Eye (tissue), 1 donor: Measurements from ENCODE around the gene PROZ.

Experiments
- DNase-seq: peaks from one replicate; pipeline ENCODE4 v3.0.0-alpha.2; 2015

The PROZ gene

DNA sequence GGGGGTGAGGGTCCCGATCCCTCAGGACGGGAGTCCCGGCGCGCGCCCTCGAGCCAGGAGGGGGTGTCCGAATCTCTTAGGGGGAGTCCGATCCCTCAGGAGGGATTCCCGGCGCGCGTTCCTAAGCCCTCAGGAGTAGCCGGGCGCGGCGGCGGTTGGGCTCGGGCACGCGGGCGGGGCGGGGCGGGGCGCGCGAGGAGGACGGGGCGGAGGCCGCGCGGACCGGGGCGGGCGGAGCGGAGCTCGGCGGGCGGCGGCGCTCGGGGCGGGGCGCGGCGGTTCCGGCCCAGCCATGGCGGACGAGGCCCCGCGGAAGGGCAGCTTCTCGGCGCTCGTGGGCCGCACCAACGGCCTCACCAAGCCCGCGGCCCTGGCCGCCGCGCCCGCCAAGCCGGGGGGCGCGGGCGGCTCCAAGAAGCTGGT, 50.9 kb downstream of the PROZ start, which contains the start of gene CUL4A:
Gene CUL4A (plus strand): TSS at position 278 of the 423 bp plus-strand sequence. CDS start 15 bp downstream, at position 293.
- DNase-seq, result peak; percentile 91

DNA sequence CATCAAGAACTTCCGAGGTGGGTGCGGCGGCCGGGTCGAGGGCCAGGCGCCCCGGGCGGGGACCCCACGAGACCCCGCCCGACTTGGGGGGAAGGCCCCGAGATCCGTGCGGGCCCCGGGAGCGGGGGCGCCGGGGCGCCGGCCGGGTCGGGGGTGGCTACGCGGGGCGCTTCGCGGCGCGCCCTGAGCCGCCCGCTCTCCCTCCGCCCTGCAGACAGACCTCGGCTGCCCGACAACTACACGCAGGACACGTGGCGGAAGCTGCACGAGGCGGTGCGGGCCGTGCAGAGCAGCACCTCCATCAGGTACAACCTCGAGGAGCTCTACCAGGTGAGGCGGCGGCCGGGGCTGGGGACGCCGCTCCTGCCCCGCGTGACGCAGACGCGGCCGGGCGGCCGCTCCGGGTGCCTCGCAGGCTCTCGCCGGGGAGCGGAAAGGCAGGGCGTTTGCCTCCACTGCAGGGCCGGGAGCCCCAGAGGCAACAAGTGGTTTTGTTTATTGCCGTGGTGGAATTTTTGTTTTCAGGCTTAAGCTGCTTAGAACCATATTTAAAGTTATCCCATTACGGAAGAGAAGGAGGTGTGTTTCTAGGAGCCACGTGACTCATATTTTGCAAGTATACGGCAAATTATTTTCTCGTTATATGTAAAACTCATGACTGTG, 51.4 kb downstream of the PROZ start:
- peak; percentile 75 for DNase-seq

DNA sequence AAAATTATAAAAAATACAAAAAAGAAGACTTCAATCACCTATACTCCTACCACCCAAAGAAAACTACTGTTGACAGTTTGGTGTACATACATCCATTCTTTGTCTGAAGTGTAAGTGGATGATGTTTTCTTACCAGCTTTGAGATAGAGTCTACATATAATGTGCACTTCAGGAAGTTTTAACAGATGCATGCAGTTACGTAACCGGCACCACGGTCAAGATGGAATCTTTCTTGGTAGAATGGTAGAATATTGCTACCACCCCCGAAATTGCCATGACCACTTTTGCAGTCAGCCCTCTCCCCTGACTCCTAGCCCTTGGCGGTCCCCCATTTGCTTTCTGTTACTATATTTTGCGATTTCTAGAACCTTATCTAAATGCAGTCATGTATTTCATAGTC, 52.4 kb downstream of the PROZ start:
- DNase-seq, result no peak

- no peak for DNase-seq
Measured at GRCh38 chr13:113211774-113212173, 53.3 kb downstream of the PROZ start.

DNA sequence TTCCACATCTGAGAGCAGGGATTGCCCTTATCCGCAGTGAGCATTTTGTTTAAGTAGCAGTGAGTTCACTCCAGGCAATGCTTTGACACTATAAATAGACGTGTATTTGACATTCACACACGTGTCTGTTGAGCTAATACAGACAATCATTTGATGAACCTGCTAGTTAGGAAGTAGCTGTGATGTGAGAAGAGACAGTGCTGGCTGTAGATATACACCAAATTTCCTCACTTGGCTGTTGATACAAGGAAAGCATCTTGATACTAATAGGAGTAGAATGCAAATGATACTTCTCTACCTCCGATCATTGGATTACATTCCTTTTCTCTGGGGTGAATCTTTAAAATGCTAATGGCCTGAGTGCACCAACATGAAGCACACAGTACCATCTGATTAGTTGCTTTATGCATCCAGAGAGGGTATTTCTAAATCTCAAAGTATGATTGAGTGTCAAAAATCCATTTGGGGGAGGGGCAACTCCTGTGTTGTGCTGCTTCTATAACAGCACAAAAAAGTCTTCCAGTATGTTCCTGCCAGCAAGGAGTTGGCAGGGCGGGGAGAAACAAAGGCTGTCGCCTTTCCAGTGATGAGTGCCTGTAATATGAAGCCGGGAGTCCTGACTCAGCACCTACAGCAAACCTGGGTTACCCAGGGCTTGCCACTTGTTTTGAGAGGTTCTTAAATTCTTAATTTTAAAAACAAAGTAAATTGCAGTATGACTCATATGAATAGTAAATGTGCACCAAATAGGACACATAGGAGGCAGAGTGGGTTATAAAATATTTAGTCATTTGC, 58.0 kb downstream of the PROZ start:
- peak; percentile 34 for DNase-seq

GRCh38 chr13:113218586-113218985, 60.1 kb downstream of the PROZ start:
- DNase-seq, result no peak

GRCh38 chr13:113219256-113219940, 61.0 kb downstream of the PROZ start:
- DNase-seq, result no peak

- DNase-seq, result no peak
Measured at GRCh38 chr13:113220141-113220598, 61.7 kb downstream of the PROZ start.

DNA sequence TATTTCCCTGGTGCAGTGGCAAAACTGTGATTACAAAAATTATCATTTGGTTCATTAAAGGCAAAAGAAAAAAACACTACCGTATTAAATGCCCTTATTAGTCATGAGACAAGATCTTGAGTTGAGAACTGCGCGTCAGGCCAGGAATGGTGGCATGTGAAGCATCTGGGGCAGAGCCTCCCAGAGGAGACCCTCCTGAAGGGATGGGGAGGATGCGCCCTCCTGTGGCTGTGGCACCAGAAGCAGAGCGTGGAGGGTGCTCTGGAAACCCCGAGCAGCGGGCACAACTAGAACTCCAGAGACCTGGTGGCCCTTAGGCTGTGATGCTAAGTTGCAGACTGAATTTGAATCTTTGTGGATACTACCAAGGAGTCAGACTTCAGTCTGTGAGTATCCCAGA, 62.4 kb downstream of the PROZ start:
- DNase-seq, result no peak
